Muscle layer of colon (tissue), 2 donors: Measurements from ENCODE around the gene PRRT1.
A peak's percentile ranks its signal among the peaks of the same experiment; 100 is the strongest.

Source experiments
- H3K27ac ChIP-seq: one replicate; pipeline ENCODE4 v1.7.0; 2013; ENCODE audit warnings: low read depth, mild to moderate bottlenecking, low read length, moderate library complexity
- H3K27me3 ChIP-seq, 2 donors: one replicate each; pipeline ENCODE4 v1.7.0; 2013; ENCODE audit warnings: low read length in 2 of 2, mild to moderate bottlenecking in 2 of 2; ENCODE audit not compliant: insufficient read depth in 2 of 2, control insufficient read depth in 1 of 2
- H3K36me3 ChIP-seq: one replicate; pipeline ENCODE4 v1.7.0; 2013; ENCODE audit warnings: mild to moderate bottlenecking, low read length; ENCODE audit not compliant: insufficient read depth
- H3K4me1 ChIP-seq: one replicate; pipeline ENCODE4 v1.7.0; 2013; ENCODE audit warnings: mild to moderate bottlenecking, low read length; ENCODE audit not compliant: insufficient read depth
- H3K4me3 ChIP-seq, 2 donors: one replicate each; pipeline ENCODE4 v1.7.0; 2013; ENCODE audit warnings: low read length in 2 of 2, low read depth in 1 of 2, mild to moderate bottlenecking in 1 of 2, moderate library complexity in 1 of 2
- H3K9ac ChIP-seq: one replicate; pipeline ENCODE4 v1.7.0; 2013; ENCODE audit warnings: low read length
- H3K9me3 ChIP-seq: one replicate; pipeline ENCODE4 v1.7.0; 2013; ENCODE audit warnings: mild to moderate bottlenecking, low read length
- donor health status: abdominal sarcoma.
- donor health status: Adenocarcinoma of cecum.

PRRT1 gene

DNA sequence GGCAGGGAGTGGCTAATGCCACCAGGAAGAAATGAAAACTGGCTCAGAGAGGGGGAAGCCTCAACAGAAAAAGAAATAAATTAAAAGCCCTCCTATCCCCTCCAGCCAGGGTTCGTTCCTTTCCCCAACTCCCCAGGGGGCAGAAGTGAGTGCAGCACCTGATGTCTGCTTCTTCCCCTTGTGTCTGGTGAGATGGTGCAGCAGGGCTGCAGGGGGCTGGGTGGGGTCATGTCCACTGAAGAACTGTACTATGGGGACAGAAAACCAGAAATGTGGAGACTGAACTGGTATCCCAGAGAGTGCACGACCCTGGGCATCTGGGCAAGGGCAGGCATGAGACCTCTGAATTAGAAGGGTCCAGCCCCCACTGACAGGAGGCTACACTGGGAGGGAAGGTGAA lies 16.6 kb upstream of the PRRT1 start:
- no peaks in the 10 kb centered on the region for H3K27me3 ChIP-seq
- H3K4me3 ChIP-seq = no peak overlapping the region
- H3K4me1 ChIP-seq = no peaks in the 10 kb centered on the region
- H3K36me3 ChIP-seq = peaks cover 71% of the 10 kb centered on the region
- no peaks in the 10 kb centered on the region for H3K9me3 ChIP-seq
- no peak overlapping the region for H3K9ac ChIP-seq
- H3K27ac ChIP-seq = no peak overlapping the region

DNA sequence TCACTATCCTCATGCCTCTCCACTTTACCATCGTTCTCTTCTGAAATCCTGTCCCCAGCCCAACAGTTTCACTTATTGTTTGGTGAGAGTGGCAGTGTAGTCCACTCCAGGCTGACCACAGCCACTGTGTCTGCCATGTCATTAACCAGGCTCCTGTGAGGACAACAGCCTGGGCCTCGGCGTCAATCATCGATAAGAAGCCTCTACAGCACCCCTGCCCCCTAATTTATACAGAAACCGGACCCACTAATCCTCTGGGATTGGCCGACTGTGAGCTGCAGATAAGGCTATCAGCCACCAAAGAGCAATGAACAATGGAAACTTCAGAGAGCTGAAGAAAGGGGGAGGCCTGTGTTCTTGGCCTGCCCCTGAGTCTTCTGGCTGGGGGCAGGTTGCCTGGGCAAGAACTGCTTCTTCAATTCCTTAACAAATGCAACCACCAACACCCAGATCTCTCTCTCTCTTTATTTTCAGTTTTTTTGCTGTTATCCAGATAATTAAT lies 16.1 kb upstream of the PRRT1 start:
- Histone ChIP-seq H3K9me3 (no peaks in the 10 kb centered on the region), H3K36me3 (peaks cover 76% of the 10 kb centered on the region), H3K4me3 (no peak overlapping the region), H3K27ac (no peak overlapping the region), H3K9ac (no peak overlapping the region), H3K27me3 (no peaks in the 10 kb centered on the region), H3K4me1 (no peaks in the 10 kb centered on the region)

DNA sequence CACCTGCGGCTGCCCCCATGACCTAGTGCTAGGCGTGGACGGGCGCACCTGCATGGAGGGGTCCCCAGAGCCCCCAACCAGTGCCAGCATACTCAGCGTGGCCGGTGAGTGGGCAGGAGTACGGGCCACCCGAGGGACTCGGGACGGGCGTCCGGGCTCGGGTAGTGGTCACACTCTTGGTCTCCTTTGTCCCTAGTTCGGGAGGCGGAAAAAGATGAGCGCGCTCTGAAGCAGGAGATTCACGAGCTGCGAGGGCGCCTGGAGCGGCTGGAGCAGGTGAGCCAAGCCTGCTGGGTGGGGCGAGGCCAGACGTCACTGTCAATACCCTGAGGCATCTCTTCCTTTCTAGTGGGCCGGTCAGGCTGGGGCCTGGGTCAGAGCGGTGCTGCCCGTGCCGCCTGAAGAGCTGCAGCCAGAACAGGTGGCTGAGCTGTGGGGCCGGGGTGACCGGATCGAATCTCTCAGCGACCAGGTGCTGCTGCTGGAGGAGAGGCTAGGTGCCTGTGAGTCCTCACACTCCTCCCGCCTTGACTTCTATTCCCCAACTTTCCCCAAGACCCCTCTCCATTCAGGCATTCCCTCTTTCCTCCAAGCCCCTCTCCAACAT lies 15.5 kb upstream of the PRRT1 start:
- Histone ChIP-seq H3K27ac (no peak overlapping the region), H3K27me3 (no peaks in the 10 kb centered on the region), H3K9ac (no peak overlapping the region), H3K4me3 (no peak overlapping the region), H3K9me3 (no peaks in the 10 kb centered on the region), H3K4me1 (no peaks in the 10 kb centered on the region), H3K36me3 (peaks cover 81% of the 10 kb centered on the region)

DNA sequence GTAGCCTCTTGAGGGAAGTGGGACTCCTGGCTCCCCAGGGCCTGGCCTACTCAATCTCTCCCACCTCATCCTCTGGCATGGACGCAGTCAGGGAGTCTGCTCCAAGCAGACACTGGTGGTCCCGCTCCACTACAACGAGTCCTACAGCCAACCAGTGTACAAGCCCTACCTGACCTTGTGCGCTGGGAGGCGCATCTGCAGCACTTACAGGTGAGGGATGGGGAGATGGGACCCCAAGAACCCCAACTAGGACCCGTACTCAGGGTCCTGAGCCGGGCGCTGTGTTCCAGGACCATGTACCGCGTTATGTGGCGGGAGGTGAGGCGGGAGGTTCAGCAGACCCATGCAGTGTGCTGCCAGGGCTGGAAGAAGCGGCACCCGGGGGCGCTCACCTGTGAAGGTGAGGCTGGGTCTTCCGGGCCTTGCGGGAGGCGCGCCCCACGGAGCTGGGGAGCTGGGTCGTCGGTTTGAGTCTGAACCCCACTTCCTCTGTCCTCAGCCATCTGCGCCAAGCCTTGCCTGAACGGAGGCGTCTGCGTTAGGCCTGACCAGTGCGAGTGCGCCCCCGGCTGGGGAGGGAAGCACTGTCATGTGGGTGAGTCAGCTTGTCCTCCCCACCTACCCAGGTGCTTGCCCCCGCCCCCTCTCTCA lies 14.8 kb upstream of the PRRT1 start:
- H3K36me3 ChIP-seq = peaks cover 81% of the 10 kb centered on the region
- H3K9ac ChIP-seq = no peak overlapping the region
- H3K9me3 ChIP-seq = no peaks in the 10 kb centered on the region
- H3K27me3 ChIP-seq = no peaks in the 10 kb centered on the region
- no peak overlapping the region for H3K4me3 ChIP-seq
- H3K27ac ChIP-seq = no peak overlapping the region
- no peaks in the 10 kb centered on the region for H3K4me1 ChIP-seq

DNA sequence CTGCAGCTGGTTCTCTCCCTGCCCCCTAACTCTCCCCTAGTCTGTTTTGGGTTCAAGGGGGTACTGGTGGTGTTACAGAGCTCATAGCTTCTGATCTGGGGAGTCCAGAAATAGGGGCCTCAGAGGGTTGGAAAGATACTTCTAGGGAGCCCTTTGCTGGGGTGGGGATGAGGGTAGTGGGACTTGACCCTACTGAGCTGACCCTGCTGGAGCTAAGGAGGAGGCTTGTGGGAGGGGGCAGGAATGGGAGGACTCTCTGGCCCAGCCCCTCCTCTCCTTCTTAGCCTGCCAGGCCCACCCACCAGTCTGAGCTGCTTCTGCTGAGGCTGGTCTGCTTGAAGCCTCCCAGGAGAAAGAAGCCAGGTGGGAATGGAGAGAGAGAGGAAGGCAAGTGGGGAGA lies 12.6 kb upstream of the PRRT1 start, which contains the start of gene EGFL8:
Gene EGFL8, plus strand, starts transcription at position 301 of the 400 bp plus-strand sequence. CDS start 1,571 bp downstream, outside the sequence.
- Histone ChIP-seq H3K9me3 (no peaks in the 10 kb centered on the region), H3K4me3 (no peak within 1 kb of the TSS), H3K9ac (no peak within 1 kb of the TSS), H3K27ac (no peak within 1 kb of the TSS), H3K4me1 (no peaks in the 10 kb centered on the region), H3K27me3 (no peaks in the 10 kb centered on the region), H3K36me3 (peaks cover 61% of the 10 kb centered on the region)

DNA sequence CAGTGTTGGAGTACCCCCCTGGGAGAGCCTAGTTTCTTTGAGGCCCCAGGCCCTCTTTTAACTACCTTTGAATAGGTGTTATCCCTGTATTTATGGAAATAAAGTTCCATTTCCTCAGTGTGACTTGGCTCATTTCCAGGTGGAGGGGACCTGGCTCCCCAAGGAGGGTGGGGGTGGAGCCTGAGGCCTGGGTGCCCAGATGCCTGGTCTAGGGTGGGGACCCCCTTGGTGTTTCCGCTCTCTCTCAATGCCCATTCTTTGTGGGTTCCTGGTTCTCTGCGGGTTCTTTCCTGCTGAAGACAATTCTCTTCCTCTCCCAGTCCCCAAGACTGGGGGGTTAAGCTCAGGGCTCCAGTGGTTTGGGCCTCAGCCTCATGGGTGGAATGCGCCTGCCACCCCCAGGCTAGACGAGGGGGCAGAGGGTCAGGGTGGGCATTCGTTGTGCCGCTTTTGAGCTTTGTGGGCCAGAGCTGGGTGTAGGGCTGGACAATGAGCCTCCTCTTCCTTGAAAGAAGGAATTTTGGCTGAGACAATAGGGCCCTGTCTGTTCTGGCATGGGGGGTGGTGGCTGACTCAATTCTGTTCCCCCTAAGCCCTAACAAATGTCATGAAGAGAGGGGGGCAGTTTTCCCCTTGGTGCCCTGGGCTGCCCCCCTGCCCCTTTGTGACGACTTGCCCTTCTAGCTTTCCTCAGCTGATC lies 12.0 kb upstream of the PRRT1 start:
- Histone ChIP-seq H3K27me3 (no peaks in the 10 kb centered on the region), H3K9me3 (no peaks in the 10 kb centered on the region), H3K27ac (no peak overlapping the region), H3K36me3 (peaks cover 59% of the 10 kb centered on the region), H3K4me1 (no peaks in the 10 kb centered on the region), H3K4me3 (no peak overlapping the region), H3K9ac (no peak overlapping the region)

DNA sequence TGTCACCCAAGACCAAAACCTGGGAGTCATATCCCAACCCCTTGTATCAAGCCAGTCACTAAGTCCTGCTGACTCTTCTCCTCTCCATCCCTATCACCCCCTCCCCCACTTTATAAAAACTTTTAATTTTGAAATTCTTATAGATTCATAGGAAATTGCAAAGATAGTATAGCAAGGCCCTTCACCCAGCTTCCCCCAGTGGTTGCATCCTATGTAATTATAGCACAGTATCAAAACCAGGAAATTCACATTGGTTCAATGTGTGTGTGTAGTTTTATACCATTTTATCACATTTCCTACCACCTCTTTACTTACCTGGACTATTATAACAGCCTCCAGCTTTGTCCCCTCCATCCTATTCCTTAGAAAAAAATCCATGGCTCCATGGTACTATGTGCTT lies 6.3 kb upstream of the PRRT1 start:
- Histone ChIP-seq H3K9ac (no peak overlapping the region), H3K27ac (no peak overlapping the region), H3K36me3 (peaks cover 42% of the 10 kb centered on the region), H3K4me1 (peaks cover 16% of the 10 kb centered on the region), H3K27me3 (no peaks in the 10 kb centered on the region), H3K9me3 (no peaks in the 10 kb centered on the region), H3K4me3 (no peak overlapping the region)

DNA sequence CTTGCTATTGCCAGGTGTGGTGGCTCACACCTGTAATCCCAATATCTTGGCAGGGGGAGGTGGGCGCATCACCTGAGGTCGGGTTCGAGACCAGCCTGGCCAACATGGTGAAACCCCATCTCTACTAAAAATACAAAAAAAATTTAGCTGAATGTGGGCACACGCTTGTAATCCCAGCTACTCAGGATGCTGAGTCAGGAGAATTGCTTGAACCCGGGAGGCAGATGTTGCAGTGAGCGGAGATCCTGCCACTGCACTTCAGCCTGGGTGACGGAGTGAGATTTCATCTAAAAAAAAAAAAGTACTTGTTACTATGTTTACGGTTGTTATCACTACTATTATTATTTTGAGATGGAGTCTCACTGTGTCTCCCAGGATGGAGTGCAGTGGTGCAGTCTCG lies 5.2 kb upstream of the PRRT1 start:
- Histone ChIP-seq H3K4me3 (no peak overlapping the region), H3K4me1 (peaks cover 27% of the 10 kb centered on the region), H3K27ac (no peak overlapping the region), H3K9ac (no peak overlapping the region), H3K36me3 (peaks cover 34% of the 10 kb centered on the region), H3K27me3 (no peaks in the 10 kb centered on the region), H3K9me3 (no peaks in the 10 kb centered on the region)

DNA sequence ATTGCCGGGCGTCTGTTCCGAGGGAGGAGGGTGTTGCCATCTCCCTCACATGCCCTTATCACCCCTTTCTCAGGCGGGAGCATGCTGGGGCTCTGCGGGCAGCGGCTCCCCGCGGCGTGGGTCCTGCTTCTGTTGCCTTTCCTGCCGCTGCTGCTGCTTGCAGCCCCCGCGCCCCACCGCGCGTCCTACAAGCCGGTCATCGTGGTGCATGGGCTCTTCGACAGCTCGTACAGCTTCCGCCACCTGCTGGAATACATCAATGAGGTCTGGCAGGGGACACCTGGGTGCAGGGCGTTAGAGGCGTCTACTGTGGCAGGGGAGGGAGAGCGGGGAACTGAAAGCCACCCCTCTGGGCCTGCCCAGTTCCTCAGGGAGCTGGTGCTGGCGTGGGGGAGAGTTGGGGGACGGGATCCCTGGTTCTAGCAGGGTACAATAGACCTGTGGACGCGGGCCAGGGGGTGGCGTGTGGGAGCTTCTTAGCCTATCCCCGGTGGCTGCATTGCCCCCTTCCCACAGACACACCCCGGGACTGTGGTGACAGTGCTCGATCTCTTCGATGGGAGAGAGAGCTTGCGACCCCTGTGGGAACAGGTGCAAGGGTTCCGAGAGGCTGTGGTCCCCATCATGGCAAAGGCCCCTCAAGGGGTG lies 2.9 kb upstream of the PRRT1 start:
- Histone ChIP-seq H3K36me3 (peaks cover 34% of the 10 kb centered on the region), H3K27ac (peak overlapping the region; percentile 97), H3K9ac (peak overlapping the region; percentile 76), H3K27me3 (no peaks in the 10 kb centered on the region), H3K9me3 (no peaks in the 10 kb centered on the region), H3K4me1 (peaks cover 36% of the 10 kb centered on the region), H3K4me3 (peak overlapping the region; percentile 81 to 96)

DNA sequence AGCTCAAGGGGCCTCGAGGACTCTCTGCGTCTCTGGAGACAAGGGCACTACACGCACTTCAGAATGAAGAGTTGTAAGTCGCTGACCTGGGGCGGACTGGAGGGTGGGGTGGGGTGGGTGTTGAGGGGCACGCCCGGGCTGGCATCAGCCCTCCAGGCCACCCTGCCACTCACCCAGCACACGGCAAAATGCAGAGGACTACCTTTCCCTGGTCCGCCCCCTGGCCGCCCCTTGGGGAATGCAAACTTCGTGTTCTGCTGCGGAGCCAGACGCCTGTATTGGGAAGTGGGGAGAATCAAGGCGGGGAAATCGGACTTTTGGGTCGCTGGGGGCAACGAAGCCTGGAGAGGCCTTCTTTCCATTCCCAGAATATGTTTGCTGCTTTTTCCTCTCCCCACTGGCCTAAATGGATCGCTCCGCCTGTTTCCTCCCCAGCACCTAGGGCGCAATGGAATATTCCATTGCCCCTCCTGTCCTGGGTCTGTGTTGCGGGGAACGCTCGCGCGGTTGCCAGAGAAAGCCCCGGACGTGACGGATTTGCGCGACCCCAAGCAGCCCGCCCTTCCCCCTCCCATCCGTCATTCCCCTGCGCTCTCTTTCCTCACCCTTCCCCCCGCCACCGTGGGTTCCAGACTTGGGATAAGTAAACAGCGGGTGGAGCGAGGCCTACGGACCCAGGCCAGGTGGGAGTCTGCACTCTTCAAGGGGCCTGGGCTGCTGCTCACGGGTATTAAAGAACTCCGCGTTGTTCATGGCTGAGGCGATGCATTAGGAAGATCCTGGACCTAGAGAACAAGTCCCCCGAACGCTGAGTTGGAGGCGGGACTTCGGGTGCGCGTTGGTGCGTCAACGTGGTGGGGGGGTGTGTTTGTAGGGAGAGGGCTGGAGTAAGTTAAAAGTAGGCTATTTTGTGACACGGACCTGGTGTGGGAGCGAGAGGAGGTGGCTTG lies 2.1 kb upstream of the PRRT1 start, which contains the start of gene PPT2:
Gene PPT2, plus strand, starts transcription at position 578 of the 950 bp plus-strand sequence. CDS start 454 bp downstream, outside the sequence.
- Histone ChIP-seq H3K4me1 (peaks cover 36% of the 10 kb centered on the region), H3K4me3 (peak within 1 kb of the TSS; percentile 81 to 96), H3K27ac (peak within 1 kb of the TSS; percentile 97), H3K27me3 (no peaks in the 10 kb centered on the region), H3K9ac (peak within 1 kb of the TSS; percentile 77), H3K36me3 (peaks cover 32% of the 10 kb centered on the region), H3K9me3 (no peaks in the 10 kb centered on the region)
